ENCODE measurements around the gene P2RY11.

P2RY11 gene

DNA sequence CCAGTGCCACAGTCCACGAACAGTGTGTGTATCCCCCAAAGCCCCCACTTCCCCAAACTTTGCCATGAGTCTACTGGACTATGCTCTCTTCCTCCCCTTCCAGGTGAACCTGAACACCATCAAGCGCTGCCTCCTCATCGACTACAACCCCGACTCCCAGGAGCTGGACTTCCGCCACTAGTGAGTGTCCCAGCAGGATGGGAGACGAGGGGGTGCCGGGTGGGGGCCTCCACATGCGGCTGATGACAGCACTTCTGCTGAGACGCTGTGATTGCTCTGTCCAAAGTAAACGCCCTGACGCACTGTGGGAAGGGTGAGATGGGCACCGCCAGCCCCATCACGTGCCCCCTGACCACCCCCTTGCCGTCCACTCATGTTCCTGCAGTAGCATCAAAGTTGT lies 2.0 kb upstream of the P2RY11 start:
- Histone ChIP-seq H2BK12ac (ENCODE audit: low read length) (no peak overlapping the region), H3K18ac (ENCODE audit: low read length) (no peak overlapping the region), H2BK120ac (ENCODE audit: low read depth, low read length) (no peak overlapping the region), H3K9ac (ENCODE audit: low read depth, low read length, poor library complexity) (no peak overlapping the region), H3K4me3 (ENCODE audit: low read length in 2 of 2) (no peak overlapping the region), H3K9me3 (replicated peaks in 1 of 2; ENCODE audit: control insufficient read depth in 2 of 2, insufficient read depth in 1 of 2, low read depth in 1 of 2, low read length in 2 of 2) (no peaks in the 10 kb centered on the region), H3K23ac (ENCODE audit: low read depth, low read length, poor library complexity) (peak overlapping the region; percentile 20), H4K8ac (ENCODE audit: low read depth, low read length) (peak overlapping the region; percentile 3), H3K4me2 (ENCODE audit: insufficient read depth, low read length, poor library complexity, severe bottlenecking) (no peak overlapping the region), H2BK5ac (ENCODE audit: low read length) (no peak overlapping the region), H3K4ac (ENCODE audit: low read length) (no peak overlapping the region), H3K4me1 (ENCODE audit: control insufficient read depth in 2 of 2, insufficient read depth in 1 of 2, low read depth in 1 of 2, low read length in 2 of 2) (peaks cover 9 to 14% of the 10 kb centered on the region in 2 donors), H2BK15ac (ENCODE audit: low read length) (no peak overlapping the region), H3K27me3 (ENCODE audit: control insufficient read depth in 3 of 3, insufficient read depth in 3 of 3, low read depth in 1 of 3, low read length in 3 of 3) (no peaks in the 10 kb centered on the region), H3K27ac (replicated peaks; ENCODE audit: low read length) (no peak overlapping the region), H2AK5ac (ENCODE audit: low read depth, low read length) (no peak overlapping the region), H3K14ac (ENCODE audit: low read length) (no peak overlapping the region), H4K91ac (ENCODE audit: low read depth, low read length, poor library complexity) (no peak overlapping the region), H2AFZ (ENCODE audit: low read length) (no peak overlapping the region), H3K79me1 (ENCODE audit: low read depth, low read length) (peaks cover 23% of the 10 kb centered on the region), H3K36me3 (replicated peaks in 1 of 2; ENCODE audit: control insufficient read depth in 2 of 2, insufficient read depth in 2 of 2, low read length in 2 of 2) (peaks cover 44 to 65% of the 10 kb centered on the region in 2 donors)
- no peak for DNase-seq (ENCODE audit: low spot score)
- WGBS, 2 donors (ENCODE audit: extremely low coverage in 2 of 2, insufficient read length in 2 of 2, insufficient replicate concordance in 1 of 2) = no CpG with 5 or more reads among the region's 14 CpGs

DNA sequence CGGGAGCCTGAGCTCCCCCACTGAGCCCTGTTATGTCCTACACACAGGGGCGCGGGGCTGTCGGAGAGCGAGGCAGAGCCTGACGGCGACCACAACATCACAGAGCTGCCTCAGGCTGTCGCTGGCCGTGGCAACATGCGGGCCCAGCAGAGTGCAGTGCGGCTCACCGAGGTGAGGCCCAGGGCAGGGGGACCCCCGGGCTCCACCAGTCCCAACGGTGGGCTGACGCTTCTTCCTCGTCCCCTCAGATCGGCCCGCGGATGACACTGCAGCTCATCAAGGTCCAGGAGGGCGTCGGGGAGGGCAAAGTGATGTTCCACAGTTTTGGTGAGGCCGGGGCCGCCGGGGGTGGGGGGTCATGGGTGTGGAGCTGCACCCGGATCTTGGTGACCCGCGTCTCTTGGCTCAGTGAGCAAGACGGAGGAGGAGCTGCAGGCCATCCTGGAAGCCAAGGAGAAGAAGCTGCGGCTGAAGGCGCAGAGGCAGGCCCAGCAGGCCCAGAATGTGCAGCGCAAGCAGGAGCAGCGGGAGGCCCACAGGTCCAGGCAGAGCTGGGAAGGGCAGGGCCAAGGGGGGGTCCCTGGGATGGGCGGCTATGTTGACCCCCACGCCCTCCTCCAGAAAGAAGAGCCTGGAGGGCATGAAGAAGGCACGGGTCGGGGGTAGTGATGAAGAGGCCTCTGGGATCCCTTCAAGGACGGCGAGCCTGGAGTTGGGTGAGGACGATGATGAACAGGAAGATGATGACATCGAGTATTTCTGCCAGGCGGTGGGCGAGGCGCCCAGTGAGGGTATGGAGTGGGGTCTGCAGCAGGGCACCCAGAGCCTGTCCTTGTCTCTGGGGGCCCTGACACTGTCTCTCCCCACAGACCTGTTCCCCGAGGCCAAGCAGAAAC lies 1.2 kb upstream of the P2RY11 start:
- Histone ChIP-seq H2AFZ (ENCODE audit: low read length) (no peak overlapping the region), H2AK5ac (ENCODE audit: low read depth, low read length) (no peak overlapping the region), H4K8ac (ENCODE audit: low read depth, low read length) (no peak overlapping the region), H3K9me3 (replicated peaks in 1 of 2; ENCODE audit: control insufficient read depth in 2 of 2, insufficient read depth in 1 of 2, low read depth in 1 of 2, low read length in 2 of 2) (no peaks in the 10 kb centered on the region), H3K9ac (ENCODE audit: low read depth, low read length, poor library complexity) (peak overlapping the region; percentile 21), H3K4me2 (ENCODE audit: insufficient read depth, low read length, poor library complexity, severe bottlenecking) (no peak overlapping the region), H3K4ac (ENCODE audit: low read length) (no peak overlapping the region), H3K27me3 (ENCODE audit: control insufficient read depth in 3 of 3, insufficient read depth in 3 of 3, low read depth in 1 of 3, low read length in 3 of 3) (no peaks in the 10 kb centered on the region), H3K18ac (ENCODE audit: low read length) (no peak overlapping the region), H2BK15ac (ENCODE audit: low read length) (no peak overlapping the region), H2BK12ac (ENCODE audit: low read length) (no peak overlapping the region), H3K27ac (replicated peaks; ENCODE audit: low read length) (no peak overlapping the region), H4K91ac (ENCODE audit: low read depth, low read length, poor library complexity) (no peak overlapping the region), H3K14ac (ENCODE audit: low read length) (no peak overlapping the region), H3K79me1 (ENCODE audit: low read depth, low read length) (peaks cover 21% of the 10 kb centered on the region), H2BK5ac (ENCODE audit: low read length) (no peak overlapping the region), H3K4me3 (ENCODE audit: low read length in 2 of 2) (no peak overlapping the region), H3K36me3 (replicated peaks in 1 of 2; ENCODE audit: control insufficient read depth in 2 of 2, insufficient read depth in 2 of 2, low read length in 2 of 2) (peaks cover 50 to 73% of the 10 kb centered on the region in 2 donors), H3K23ac (ENCODE audit: low read depth, low read length, poor library complexity) (peak overlapping the region; percentile 43), H2BK120ac (ENCODE audit: low read depth, low read length) (no peak overlapping the region), H3K4me1 (ENCODE audit: control insufficient read depth in 2 of 2, insufficient read depth in 1 of 2, low read depth in 1 of 2, low read length in 2 of 2) (peaks cover 9 to 11% of the 10 kb centered on the region in 2 donors)
- DNase-seq (ENCODE audit: low spot score) = no peak
- WGBS, 2 donors (ENCODE audit: extremely low coverage in 2 of 2, insufficient read length in 2 of 2, insufficient replicate concordance in 1 of 2) = no CpG with 5 or more reads among the region's 44 CpGs

DNA sequence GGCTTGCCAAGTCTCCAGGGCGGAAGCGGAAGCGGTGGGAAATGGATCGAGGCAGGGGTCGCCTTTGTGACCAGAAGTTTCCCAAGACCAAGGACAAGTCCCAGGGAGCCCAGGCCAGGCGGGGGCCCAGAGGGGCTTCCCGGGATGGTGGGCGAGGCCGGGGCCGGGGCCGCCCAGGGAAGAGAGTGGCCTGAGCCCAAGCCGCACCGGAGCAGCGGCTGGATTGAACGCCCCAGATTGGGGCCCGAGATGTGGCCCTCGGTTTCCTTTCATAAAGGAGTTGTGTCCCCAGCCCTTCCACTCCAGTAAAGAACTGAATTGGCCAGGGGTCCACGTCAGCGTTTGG lies 548 bp upstream of the P2RY11 start:
- H3K4me2 ChIP-seq (ENCODE audit: insufficient read depth, low read length, poor library complexity, severe bottlenecking) = no peak overlapping the region
- H2BK120ac ChIP-seq (ENCODE audit: low read depth, low read length) = no peak overlapping the region
- H3K27ac ChIP-seq (replicated peaks; ENCODE audit: low read length) = no peak overlapping the region
- no peak overlapping the region for H3K18ac ChIP-seq (ENCODE audit: low read length)
- no peaks in the 10 kb centered on the region for H3K27me3 ChIP-seq (ENCODE audit: control insufficient read depth in 3 of 3, insufficient read depth in 3 of 3, low read depth in 1 of 3, low read length in 3 of 3)
- H3K14ac ChIP-seq (ENCODE audit: low read length) = no peak overlapping the region
- H3K4me1 ChIP-seq (ENCODE audit: control insufficient read depth in 2 of 2, insufficient read depth in 1 of 2, low read depth in 1 of 2, low read length in 2 of 2) = peaks cover 4 to 6% of the 10 kb centered on the region in 2 donors
- H4K91ac ChIP-seq (ENCODE audit: low read depth, low read length, poor library complexity) = no peak overlapping the region
- H3K9me3 ChIP-seq (replicated peaks in 1 of 2; ENCODE audit: control insufficient read depth in 2 of 2, insufficient read depth in 1 of 2, low read depth in 1 of 2, low read length in 2 of 2) = no peaks in the 10 kb centered on the region
- H3K23ac ChIP-seq (ENCODE audit: low read depth, low read length, poor library complexity) = peak overlapping the region; percentile 43
- no peak overlapping the region for H2BK5ac ChIP-seq (ENCODE audit: low read length)
- no peak overlapping the region for H2AK5ac ChIP-seq (ENCODE audit: low read depth, low read length)
- peaks cover 56 to 79% of the 10 kb centered on the region in 2 donors for H3K36me3 ChIP-seq (replicated peaks in 1 of 2; ENCODE audit: control insufficient read depth in 2 of 2, insufficient read depth in 2 of 2, low read length in 2 of 2)
- H4K8ac ChIP-seq (ENCODE audit: low read depth, low read length) = no peak overlapping the region
- no CpG with 5 or more reads among the region's 19 CpGs for WGBS, 2 donors (ENCODE audit: extremely low coverage in 2 of 2, insufficient read length in 2 of 2, insufficient replicate concordance in 1 of 2)
- H3K4me3 ChIP-seq (ENCODE audit: low read length in 2 of 2) = no peak overlapping the region
- peaks cover 22% of the 10 kb centered on the region for H3K79me1 ChIP-seq (ENCODE audit: low read depth, low read length)
- no peak overlapping the region for H2AFZ ChIP-seq (ENCODE audit: low read length)
- H2BK15ac ChIP-seq (ENCODE audit: low read length) = no peak overlapping the region
- H3K4ac ChIP-seq (ENCODE audit: low read length) = no peak overlapping the region
- no peak overlapping the region for H2BK12ac ChIP-seq (ENCODE audit: low read length)
- no peak overlapping the region for H3K9ac ChIP-seq (ENCODE audit: low read depth, low read length, poor library complexity)
- DNase-seq (ENCODE audit: low spot score) = no peak

DNA sequence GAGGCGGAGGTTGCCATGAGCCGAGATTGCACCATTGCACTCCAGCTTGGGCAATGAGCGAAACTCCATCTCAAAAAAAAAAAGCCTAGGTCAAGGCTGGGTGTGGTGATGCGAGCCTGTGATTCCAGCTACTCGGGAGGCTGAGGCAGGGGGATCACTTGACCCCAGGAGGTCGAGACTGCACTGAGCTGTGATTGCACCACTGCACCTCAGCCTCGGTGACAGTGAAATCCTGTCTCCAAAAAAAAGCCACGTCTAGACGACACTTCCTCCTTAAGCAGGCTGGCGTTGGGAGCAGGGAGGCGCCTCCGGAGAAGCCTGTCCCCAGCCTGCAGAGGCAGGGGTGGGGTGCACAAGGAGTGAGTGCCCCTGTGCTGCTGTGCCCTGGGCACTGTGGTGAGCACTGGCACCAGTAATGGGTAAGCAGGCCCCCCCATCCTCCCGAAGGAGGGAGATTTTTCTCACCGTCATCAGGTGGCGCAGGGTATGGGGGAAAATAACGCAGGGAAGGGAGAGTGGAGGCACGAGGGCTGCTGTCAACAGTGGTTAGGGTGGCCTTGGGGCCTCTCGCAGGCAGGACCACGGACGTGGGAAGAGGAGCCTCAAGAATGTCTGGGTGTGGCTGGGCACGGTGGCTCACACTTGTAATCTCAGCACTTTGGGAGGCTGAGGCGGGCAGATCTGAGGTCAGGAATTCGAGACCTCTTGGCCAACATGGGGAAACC lies 706 bp downstream of the P2RY11 start:
- peak overlapping the region in 1 of 2 donors; percentile 44 for H3K4me3 ChIP-seq (ENCODE audit: low read length in 2 of 2)
- H2BK120ac ChIP-seq (ENCODE audit: low read depth, low read length) = no peak overlapping the region
- peaks cover 68 to 89% of the 10 kb centered on the region in 2 donors for H3K36me3 ChIP-seq (replicated peaks in 1 of 2; ENCODE audit: control insufficient read depth in 2 of 2, insufficient read depth in 2 of 2, low read length in 2 of 2)
- no peak overlapping the region for H2BK15ac ChIP-seq (ENCODE audit: low read length)
- no peak overlapping the region for H3K23ac ChIP-seq (ENCODE audit: low read depth, low read length, poor library complexity)
- no peak overlapping the region for H2AFZ ChIP-seq (ENCODE audit: low read length)
- H3K9ac ChIP-seq (ENCODE audit: low read depth, low read length, poor library complexity) = no peak overlapping the region
- no peak overlapping the region for H3K14ac ChIP-seq (ENCODE audit: low read length)
- H3K27ac ChIP-seq (replicated peaks; ENCODE audit: low read length) = no peak overlapping the region
- no peaks in the 10 kb centered on the region for H3K27me3 ChIP-seq (ENCODE audit: control insufficient read depth in 3 of 3, insufficient read depth in 3 of 3, low read depth in 1 of 3, low read length in 3 of 3)
- H2BK12ac ChIP-seq (ENCODE audit: low read length) = no peak overlapping the region
- no peak for DNase-seq (ENCODE audit: low spot score)
- H2BK5ac ChIP-seq (ENCODE audit: low read length) = no peak overlapping the region
- no CpG with 5 or more reads among the region's 23 CpGs for WGBS, 2 donors (ENCODE audit: extremely low coverage in 2 of 2, insufficient read length in 2 of 2, insufficient replicate concordance in 1 of 2)
- H3K79me1 ChIP-seq (ENCODE audit: low read depth, low read length) = peaks cover 23% of the 10 kb centered on the region
- H3K18ac ChIP-seq (ENCODE audit: low read length) = no peak overlapping the region
- no peak overlapping the region for H2AK5ac ChIP-seq (ENCODE audit: low read depth, low read length)
- no peak overlapping the region for H3K4me2 ChIP-seq (ENCODE audit: insufficient read depth, low read length, poor library complexity, severe bottlenecking)
- H3K4me1 ChIP-seq (ENCODE audit: control insufficient read depth in 2 of 2, insufficient read depth in 1 of 2, low read depth in 1 of 2, low read length in 2 of 2) = peaks cover under 1 to 3% of the 10 kb centered on the region in 2 donors
- no peak overlapping the region for H4K8ac ChIP-seq (ENCODE audit: low read depth, low read length)
- no peak overlapping the region for H3K4ac ChIP-seq (ENCODE audit: low read length)
- no peaks in the 10 kb centered on the region for H3K9me3 ChIP-seq (replicated peaks in 1 of 2; ENCODE audit: control insufficient read depth in 2 of 2, insufficient read depth in 1 of 2, low read depth in 1 of 2, low read length in 2 of 2)
- no peak overlapping the region for H4K91ac ChIP-seq (ENCODE audit: low read depth, low read length, poor library complexity)
